IPS-18a (cell line): ENCODE data around the gene ALPL.

Source experiments
- H3K27ac ChIP-seq: one replicate; pipeline ENCODE4 v1.5.1; 2013; ENCODE audit warnings: low read length
- H3K27me3 ChIP-seq: one replicate; pipeline ENCODE4 v1.6.1; 2013; ENCODE audit warnings: mild to moderate bottlenecking, low read length; ENCODE audit not compliant: control insufficient read depth, insufficient read depth
- H3K36me3 ChIP-seq: one replicate; pipeline ENCODE4 v1.6.1; 2013; ENCODE audit warnings: low read depth, low read length; ENCODE audit not compliant: control insufficient read depth
- H3K4me1 ChIP-seq: one replicate; pipeline ENCODE4 v1.6.1; 2013; ENCODE audit warnings: low read depth, low read length; ENCODE audit not compliant: control insufficient read depth
- H3K4me3 ChIP-seq: one replicate; pipeline ENCODE4 v1.5.1; 2013; ENCODE audit warnings: low read length
- H3K9ac ChIP-seq: one replicate; pipeline ENCODE4 v1.6.1; 2013; ENCODE audit warnings: mild to moderate bottlenecking, low read length, moderate library complexity
- H3K9me3 ChIP-seq: one replicate; pipeline ENCODE4 v1.6.1; 2013; ENCODE audit warnings: low read depth, low read length; ENCODE audit not compliant: control insufficient read depth

Gene ALPL

DNA sequence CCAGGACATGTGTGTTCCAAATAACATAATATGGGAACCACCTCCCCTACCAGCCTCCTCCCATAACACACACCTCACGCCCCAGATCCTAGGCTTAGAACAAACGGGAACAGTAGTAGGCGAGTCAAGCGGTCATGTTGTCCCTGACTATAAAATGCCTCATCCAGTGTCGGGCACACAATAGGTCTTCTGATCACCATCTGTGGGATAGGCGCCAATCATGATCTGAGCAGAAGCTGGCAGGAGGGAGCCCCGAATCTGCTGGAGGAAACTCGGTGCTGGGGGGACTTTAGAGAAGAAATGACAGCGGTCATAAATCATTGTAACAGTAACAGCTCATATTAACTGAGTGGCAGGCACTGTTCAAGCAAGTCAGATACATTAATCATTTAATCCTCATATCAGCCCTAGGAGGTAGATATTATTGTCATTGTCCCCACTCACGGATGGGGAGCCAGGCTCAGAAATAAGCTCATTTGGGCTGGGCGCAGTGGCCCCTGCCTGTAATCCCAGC is 13.4 kb downstream of the ALPL start:
- H3K4me3 ChIP-seq = no peak overlapping the region
- H3K9ac ChIP-seq = no peak overlapping the region
- peaks cover 27% of the 10 kb centered on the region for H3K4me1 ChIP-seq
- no peak overlapping the region for H3K27ac ChIP-seq
- no peaks in the 10 kb centered on the region for H3K9me3 ChIP-seq
- H3K36me3 ChIP-seq = no peaks in the 10 kb centered on the region
- H3K27me3 ChIP-seq = no peaks in the 10 kb centered on the region

GRCh38 chr1:21523297-21523813 is 14.1 kb downstream of the ALPL start:
- no peaks in the 10 kb centered on the region for H3K36me3 ChIP-seq
- no peak overlapping the region for H3K4me3 ChIP-seq
- H3K9ac ChIP-seq = no peak overlapping the region
- no peaks in the 10 kb centered on the region for H3K27me3 ChIP-seq
- H3K9me3 ChIP-seq = no peaks in the 10 kb centered on the region
- H3K27ac ChIP-seq = no peak overlapping the region
- H3K4me1 ChIP-seq = peaks cover 20% of the 10 kb centered on the region

DNA sequence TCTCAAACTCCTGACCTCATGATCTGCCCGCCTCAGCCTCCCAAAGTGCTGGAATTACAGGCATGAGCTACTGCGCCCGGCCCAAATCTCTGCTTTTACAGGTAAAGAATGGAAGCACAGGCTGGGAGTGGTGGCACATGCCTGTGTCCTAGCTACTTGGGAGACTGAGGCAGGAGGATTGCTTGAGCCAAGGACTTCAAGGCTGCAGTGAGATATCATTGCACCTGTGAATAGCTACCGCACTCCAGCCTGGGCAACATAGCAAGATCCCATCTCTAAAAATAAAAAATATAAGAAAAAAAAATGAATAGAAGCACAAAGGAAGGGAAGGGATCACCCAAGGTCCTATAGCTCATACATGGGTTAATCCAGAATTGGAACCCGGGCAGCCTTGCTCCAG is 15.0 kb downstream of the ALPL start:
- H3K27ac ChIP-seq = no peak overlapping the region
- H3K9ac ChIP-seq = no peak overlapping the region
- peaks cover 12% of the 10 kb centered on the region for H3K4me1 ChIP-seq

DNA sequence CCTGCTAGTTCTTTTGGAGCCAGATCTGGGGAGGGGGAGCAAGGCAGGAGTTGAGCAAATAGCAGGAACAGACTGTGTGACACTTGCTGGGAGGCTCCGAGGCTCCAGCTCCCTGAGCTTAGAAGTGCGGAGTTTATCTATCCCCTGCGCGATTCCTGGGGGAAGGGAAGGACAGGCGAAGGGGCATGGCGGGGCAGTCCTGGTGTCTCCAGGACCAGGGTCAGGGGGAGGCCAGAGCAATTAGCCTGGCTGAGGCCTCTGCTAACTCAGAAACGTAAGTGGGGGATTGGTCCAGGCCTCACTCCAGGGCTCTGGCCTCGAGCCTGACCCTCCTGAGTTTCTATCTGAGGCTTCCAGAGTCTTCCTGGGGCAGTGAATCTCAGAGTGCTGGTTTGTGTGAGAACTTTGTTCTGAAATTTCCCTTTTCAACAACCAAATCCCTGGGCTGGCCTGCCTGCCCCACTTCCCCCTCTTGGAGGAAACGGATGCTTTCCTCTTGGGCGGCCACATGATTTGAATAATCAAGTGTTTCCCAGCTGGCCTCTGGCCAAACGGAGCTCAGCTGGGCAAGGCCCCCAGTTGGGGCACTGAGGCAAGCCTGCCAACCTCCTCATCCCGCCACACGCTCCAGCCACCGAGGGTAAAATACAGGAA is 15.6 kb downstream of the ALPL start:
- no peak overlapping the region for H3K27ac ChIP-seq
- no peaks in the 10 kb centered on the region for H3K9me3 ChIP-seq
- no peaks in the 10 kb centered on the region for H3K36me3 ChIP-seq
- peaks cover 6% of the 10 kb centered on the region for H3K4me1 ChIP-seq
- no peak overlapping the region for H3K4me3 ChIP-seq
- H3K9ac ChIP-seq = no peak overlapping the region
- no peaks in the 10 kb centered on the region for H3K27me3 ChIP-seq

More for the DNA sequence above, 15.0 kb downstream of the ALPL start:
- Histone ChIP-seq H3K27me3 (no peaks in the 10 kb centered on the region), H3K36me3 (no peaks in the 10 kb centered on the region), H3K9me3 (no peaks in the 10 kb centered on the region), H3K4me3 (no peak overlapping the region)

GRCh38 chr1:21525340-21525717 is 16.1 kb downstream of the ALPL start:
- Histone ChIP-seq H3K36me3 (no peaks in the 10 kb centered on the region), H3K27me3 (no peaks in the 10 kb centered on the region), H3K9me3 (no peaks in the 10 kb centered on the region), H3K4me1 (peaks cover 6% of the 10 kb centered on the region), H3K27ac (no peak overlapping the region), H3K4me3 (no peak overlapping the region), H3K9ac (no peak overlapping the region)

- Histone ChIP-seq H3K9ac (no peak overlapping the region), H3K27ac (no peak overlapping the region), H3K9me3 (no peaks in the 10 kb centered on the region), H3K36me3 (no peaks in the 10 kb centered on the region), H3K27me3 (no peaks in the 10 kb centered on the region), H3K4me1 (peaks cover 9% of the 10 kb centered on the region), H3K4me3 (no peak overlapping the region)
Measured at GRCh38 chr1:21526441-21526840, 17.2 kb downstream of the ALPL start.

GRCh38 chr1:21530368-21531016 is 21.3 kb downstream of the ALPL start:
- no peak overlapping the region for H3K4me3 ChIP-seq

GRCh38 chr1:21531241-21531640 is 22.0 kb downstream of the ALPL start:
- H3K27me3 ChIP-seq = no peaks in the 10 kb centered on the region
- H3K4me1 ChIP-seq = peaks cover 12% of the 10 kb centered on the region
- no peak overlapping the region for H3K27ac ChIP-seq
- no peak overlapping the region for H3K4me3 ChIP-seq
- no peaks in the 10 kb centered on the region for H3K36me3 ChIP-seq
- H3K9me3 ChIP-seq = no peaks in the 10 kb centered on the region
- H3K9ac ChIP-seq = no peak overlapping the region

More at GRCh38 chr1:21530368-21531016, 21.3 kb downstream of the ALPL start:
- Histone ChIP-seq H3K9me3 (no peaks in the 10 kb centered on the region), H3K27ac (no peak overlapping the region), H3K36me3 (no peaks in the 10 kb centered on the region), H3K9ac (no peak overlapping the region), H3K27me3 (no peaks in the 10 kb centered on the region), H3K4me1 (peaks cover 12% of the 10 kb centered on the region)

DNA sequence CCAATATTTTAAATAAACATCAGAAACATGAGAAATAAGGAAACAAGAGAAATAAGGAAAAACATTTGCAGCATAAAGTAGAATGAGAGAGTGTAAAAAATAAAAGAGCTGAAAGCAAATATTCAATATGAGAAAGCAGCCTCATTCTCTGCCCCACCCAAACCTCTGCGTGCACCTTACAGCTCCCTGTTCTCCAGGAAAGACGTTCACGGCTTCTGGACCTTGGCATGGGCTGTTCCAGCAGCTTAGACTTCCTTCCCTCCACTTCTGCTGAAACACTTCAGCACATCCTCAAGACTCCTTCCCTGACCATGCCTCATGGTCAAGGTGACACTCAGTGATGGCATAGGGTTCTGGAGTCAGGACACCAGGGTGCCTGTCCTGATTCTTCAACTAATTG is 23.3 kb downstream of the ALPL start:
- Histone ChIP-seq H3K27me3 (no peaks in the 10 kb centered on the region), H3K27ac (no peak overlapping the region), H3K36me3 (no peaks in the 10 kb centered on the region), H3K9ac (no peak overlapping the region), H3K9me3 (no peaks in the 10 kb centered on the region), H3K4me1 (peaks cover 16% of the 10 kb centered on the region), H3K4me3 (no peak overlapping the region)

DNA sequence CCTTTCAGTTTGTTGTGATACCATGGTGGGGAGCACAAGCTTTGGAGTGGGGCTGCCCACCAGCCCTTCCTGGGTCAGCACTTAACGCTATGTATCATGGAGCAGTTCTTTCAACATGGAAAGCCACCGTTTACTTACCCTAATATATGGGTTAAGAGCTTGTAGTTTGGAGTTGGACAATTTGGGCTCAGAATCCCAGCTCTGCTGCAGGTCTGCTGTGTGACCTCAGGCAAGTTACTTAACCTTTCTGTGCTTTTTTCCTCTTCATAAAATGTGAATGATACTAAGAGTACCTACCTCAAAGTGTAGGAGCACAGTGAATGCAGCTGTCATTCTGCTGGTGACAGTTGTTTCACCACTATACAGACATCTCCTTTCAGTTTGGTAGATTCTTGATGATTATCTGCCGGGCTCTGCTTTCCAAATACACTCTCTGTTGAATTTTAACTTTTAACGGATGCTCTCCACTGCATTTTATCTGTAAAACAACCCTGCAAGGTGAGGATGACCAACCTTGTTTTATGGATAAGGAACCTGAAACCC is 23.8 kb downstream of the ALPL start:
- Histone ChIP-seq H3K9me3 (no peaks in the 10 kb centered on the region), H3K27ac (no peak overlapping the region), H3K27me3 (no peaks in the 10 kb centered on the region), H3K4me3 (no peak overlapping the region), H3K4me1 (peaks cover 19% of the 10 kb centered on the region), H3K9ac (no peak overlapping the region), H3K36me3 (no peaks in the 10 kb centered on the region)

DNA sequence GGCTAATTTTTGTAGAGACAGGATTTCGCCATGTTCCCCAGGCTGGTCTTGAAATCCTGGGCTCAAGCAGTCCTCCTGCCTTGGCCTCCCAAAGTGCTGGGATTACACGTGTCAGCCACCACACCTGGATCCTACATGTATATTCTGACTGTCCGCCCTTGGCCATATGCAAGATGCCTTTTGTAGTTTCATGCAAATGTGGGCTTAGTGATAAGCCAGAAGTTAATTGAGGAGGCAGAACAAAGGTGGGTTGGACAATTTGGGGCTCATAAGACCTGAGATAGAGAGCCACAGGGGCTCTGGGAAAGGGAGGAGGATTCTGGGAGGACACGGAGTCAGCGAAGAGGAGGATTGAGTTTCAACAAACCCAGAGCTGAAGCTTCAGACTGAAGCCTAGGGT is 24.9 kb downstream of the ALPL start:
- Histone ChIP-seq H3K9me3 (no peaks in the 10 kb centered on the region), H3K9ac (no peak overlapping the region), H3K4me3 (no peak overlapping the region), H3K36me3 (no peaks in the 10 kb centered on the region), H3K27me3 (no peaks in the 10 kb centered on the region), H3K27ac (no peak overlapping the region), H3K4me1 (peaks cover 19% of the 10 kb centered on the region)
